Measurements from ENCODE around the gene FOLR3. TPM values are rescaled to one million over a fixed set of nuclear protein-coding genes. Genes with fewer than 3 reads are reported as not detected.
"Not testable (repeated sequence)": the region's sequence is repeated elsewhere in the genome, so short reads cannot be mapped to it uniquely, and the experiment has no call there.

The FOLR3 gene
- polyA plus RNA-seq, 1 donor (not counting 4 experiments of a cell fraction or from before 2014, with no cell fraction given), result 21.0 TPM

GRCh38 chr11:72181553-72181958 is 46.0 kb downstream of the FOLR3 start:
- H3K4me3 ChIP-seq (ENCODE audit: control insufficient read depth in 2 of 3, extremely low read depth in 1 of 3, insufficient read depth in 2 of 3, low read depth in 1 of 3, low read length in 3 of 3); dilution Hi-C loops (cut with MboI; ENCODE audit: extremely low pct_ligation_motif_present, low sequenced_read_pairs); H3K9me1 ChIP-seq (ENCODE audit: control insufficient read depth, extremely low read depth, insufficient read depth, low read length); H3K9me3 ChIP-seq (ENCODE audit: control insufficient read depth, low read depth, low read length); FAIRE-seq; H3K36me3 ChIP-seq (ENCODE audit: control insufficient read depth in 2 of 2, extremely low read depth in 1 of 2, insufficient read depth in 2 of 2, low read length in 2 of 2); H3K79me2 ChIP-seq (ENCODE audit: control insufficient read depth, insufficient read depth, low read length); H4K20me1 ChIP-seq (ENCODE audit: control insufficient read depth, extremely low read depth, insufficient read depth, low read length); H3K27me3 ChIP-seq (ENCODE audit: control insufficient read depth, extremely low read depth, insufficient read depth, low read length): not testable (repeated sequence)
- H3K27ac ChIP-seq (ENCODE audit: control insufficient read depth, insufficient read depth, low read length), result peak overlapping the region; percentile 44
- peak; percentile 51 to 57 (median 56) for TF ChIP-seq CTCF (optimal IDR thresholded peaks at IDR 0.05 in 1 of 3, IDR thresholded peaks at IDR 0.05 in 1 of 3, conservative IDR thresholded peaks at IDR 0.05 in 1 of 3; ENCODE audit: extremely low read depth in 1 of 3, insufficient read depth in 2 of 3, low read length in 3 of 3)
- H3K4me1 ChIP-seq (ENCODE audit: control insufficient read depth, extremely low read depth, insufficient read depth, low read length), result peaks cover 25% of the 10 kb centered on the region
- peak overlapping the region; percentile 65 for H3K4me2 ChIP-seq (ENCODE audit: control insufficient read depth, extremely low read depth, insufficient read depth, low read depth, low read length)
- peak overlapping the region; percentile 41 for H3K9ac ChIP-seq (ENCODE audit: control insufficient read depth, extremely low read depth, insufficient read depth, low read length)
- peak overlapping the region; percentile 49 for H2AFZ ChIP-seq (ENCODE audit: control insufficient read depth, low read length)
- DNase-seq (ENCODE audit: low read depth, low spot score), result peak; percentile 33

GRCh38 chr11:72188267-72188666 is 52.7 kb downstream of the FOLR3 start:
- TF ChIP-seq EZH2 (IDR thresholded peaks at IDR 0.05; ENCODE audit: low read length) (no peak), CTCF (optimal IDR thresholded peaks at IDR 0.05 in 1 of 3, IDR thresholded peaks at IDR 0.05 in 1 of 3, conservative IDR thresholded peaks at IDR 0.05 in 1 of 3; ENCODE audit: extremely low read depth in 1 of 3, insufficient read depth in 2 of 3, low read length in 3 of 3) (no peak)
- dilution Hi-C loops (cut with MboI; ENCODE audit: extremely low pct_ligation_motif_present, low sequenced_read_pairs), result no loop called here

More at GRCh38 chr11:72188267-72188666, 52.7 kb downstream of the FOLR3 start:
- H3K9ac ChIP-seq (ENCODE audit: control insufficient read depth, extremely low read depth, insufficient read depth, low read length), result no peak overlapping the region
- H3K9me1 ChIP-seq (ENCODE audit: control insufficient read depth, extremely low read depth, insufficient read depth, low read length), result no peaks in the 10 kb centered on the region
- no peaks in the 10 kb centered on the region for H4K20me1 ChIP-seq (ENCODE audit: control insufficient read depth, extremely low read depth, insufficient read depth, low read length)
- no peak for FAIRE-seq
- H3K79me2 ChIP-seq (ENCODE audit: control insufficient read depth, insufficient read depth, low read length), result no peaks in the 10 kb centered on the region
- DNase-seq (ENCODE audit: low read depth, low spot score), result no peak
- H3K4me2 ChIP-seq (ENCODE audit: control insufficient read depth, extremely low read depth, insufficient read depth, low read depth, low read length), result no peak overlapping the region
- H3K27me3 ChIP-seq (ENCODE audit: control insufficient read depth, extremely low read depth, insufficient read depth, low read length), result no peaks in the 10 kb centered on the region
- H3K4me3 ChIP-seq (ENCODE audit: control insufficient read depth in 2 of 3, extremely low read depth in 1 of 3, insufficient read depth in 2 of 3, low read depth in 1 of 3, low read length in 3 of 3), result no peak overlapping the region
- no peak overlapping the region for H3K27ac ChIP-seq (ENCODE audit: control insufficient read depth, insufficient read depth, low read length)
- no peaks in the 10 kb centered on the region for H3K9me3 ChIP-seq (ENCODE audit: control insufficient read depth, low read depth, low read length)
- no peaks in the 10 kb centered on the region for H3K4me1 ChIP-seq (ENCODE audit: control insufficient read depth, extremely low read depth, insufficient read depth, low read length)
- no peaks in the 10 kb centered on the region for H3K36me3 ChIP-seq (ENCODE audit: control insufficient read depth in 2 of 2, extremely low read depth in 1 of 2, insufficient read depth in 2 of 2, low read length in 2 of 2)
- no peak overlapping the region for H2AFZ ChIP-seq (ENCODE audit: control insufficient read depth, low read length)

Other genes with a start within 250 kb of the FOLR3 start
- gene XNDC1N, start 207.1 kb upstream of the FOLR3 start, polyA plus RNA-seq, result 1.4 to 1.7 TPM (median 1.6 TPM) in 3 replicates
- 44.0 to 52.4 TPM (median 46.4 TPM) in 3 replicates for gene RNF121, start 206.7 kb upstream of the FOLR3 start, polyA plus RNA-seq
- gene IL18BP, start 136.8 kb upstream of the FOLR3 start, polyA plus RNA-seq, result 1.4 to 4.7 TPM (median 2.9 TPM) in 3 replicates
- gene NUMA1, start 55.2 kb upstream of the FOLR3 start, polyA plus RNA-seq, result 38.8 to 45.7 TPM (median 40.4 TPM) in 3 replicates
- 4.2 to 6.7 TPM (median 5.2 TPM) in 3 replicates for gene LRRC51, start 54.9 kb upstream of the FOLR3 start, polyA plus RNA-seq
- 88.5 to 151 TPM (median 131 TPM) in 3 replicates for gene LAMTOR1, start 32.4 kb upstream of the FOLR3 start, polyA plus RNA-seq
- not detected in 3 replicates for gene TOMT, start 29.8 kb upstream of the FOLR3 start, polyA plus RNA-seq
- 42.1 to 90.8 TPM (median 70.9 TPM) in 3 replicates for gene ANAPC15, start 23.0 kb upstream of the FOLR3 start, polyA plus RNA-seq
- gene FOLR1, start 56.4 kb downstream of the FOLR3 start, polyA plus RNA-seq, result 0.13 to 0.50 TPM (median 0.33 TPM) in 3 replicates
- not detected in 3 replicates for gene FOLR2, start 81.1 kb downstream of the FOLR3 start, polyA plus RNA-seq
- gene INPPL1, start 89.0 kb downstream of the FOLR3 start, polyA plus RNA-seq, result 44.0 to 69.5 TPM (median 53.7 TPM) in 3 replicates
- gene PHOX2A, start 108.5 kb downstream of the FOLR3 start, polyA plus RNA-seq, result not detected in 3 replicates

Measured in keratinocyte (primary cell).